ENCODE data around the gene CYP11A1.

Gene CYP11A1

DNA sequence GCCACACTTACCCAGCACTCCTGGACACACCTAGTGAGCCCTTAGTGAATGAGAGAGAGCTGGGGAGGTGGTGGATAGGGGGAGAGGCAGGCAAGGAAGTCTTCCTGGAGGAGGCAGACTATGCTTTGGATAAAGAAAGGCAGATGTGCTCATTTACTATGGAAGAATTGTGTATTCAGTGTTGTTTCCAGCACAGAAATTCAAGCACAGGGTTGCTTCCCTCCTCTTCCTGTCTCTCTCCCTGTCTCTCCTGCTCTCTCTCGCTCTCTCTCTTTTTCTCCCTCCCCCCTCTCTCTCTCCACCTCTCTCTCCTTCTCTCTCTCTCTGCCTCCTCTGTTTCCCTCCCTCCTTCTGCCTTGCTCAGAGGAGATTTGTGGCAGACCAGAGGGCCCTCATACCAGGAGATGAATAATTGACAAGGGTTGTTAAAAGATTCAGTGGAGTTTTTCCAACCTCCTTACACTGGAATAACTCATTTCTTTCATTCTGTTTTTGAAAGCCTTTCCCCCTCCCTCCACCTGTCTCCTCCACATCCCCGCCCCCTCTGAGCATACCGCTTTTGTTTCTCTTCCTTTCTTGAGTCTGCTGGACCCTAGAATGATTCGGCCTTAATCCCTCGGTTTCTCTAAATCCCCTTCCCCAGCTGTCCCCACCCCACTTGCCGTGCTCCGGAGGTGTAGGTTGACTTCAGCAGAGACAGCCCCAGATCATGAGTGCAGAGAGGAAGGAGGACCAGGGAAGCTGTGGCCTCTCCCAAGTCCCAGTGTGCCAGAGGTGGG lies 65.7 kb downstream of the CYP11A1 start:
- no peak for DNase-seq (ENCODE audit: low spot score)

DNA sequence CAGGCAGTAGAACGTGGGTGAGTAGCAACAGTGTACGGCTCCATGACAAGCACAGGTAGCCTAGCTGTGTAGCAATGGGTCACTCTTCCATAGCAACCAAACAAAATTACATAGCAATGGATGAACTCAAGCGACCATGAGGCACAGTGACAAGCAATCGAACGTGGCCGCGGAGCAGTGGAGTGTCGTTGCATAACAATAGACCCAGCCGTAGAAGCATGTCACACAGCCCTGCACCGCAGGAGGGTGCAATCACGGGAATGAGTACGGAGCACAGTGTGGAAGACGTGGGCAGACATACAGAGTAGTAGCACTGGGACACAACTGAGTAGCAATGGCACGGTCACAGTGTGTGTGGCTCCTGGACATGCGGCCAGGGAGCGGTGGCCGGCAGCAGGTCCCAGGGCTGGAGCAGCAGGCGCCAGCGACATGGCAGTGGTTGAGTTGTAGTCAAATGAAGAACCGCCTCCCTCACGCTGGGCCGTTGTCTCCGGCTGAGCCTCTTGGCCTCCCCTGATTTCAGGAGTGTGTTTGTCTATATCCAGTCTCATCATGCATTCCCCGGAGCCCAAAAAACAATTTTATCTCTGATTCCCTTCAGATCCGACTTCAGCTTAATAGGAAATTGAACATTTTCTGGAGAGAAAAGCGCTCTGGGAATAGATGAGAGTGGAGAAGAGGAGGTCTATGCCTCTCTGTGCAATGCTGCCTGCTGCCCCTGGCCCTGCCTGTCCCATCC lies 67.2 kb downstream of the CYP11A1 start:
- no peak for DNase-seq (ENCODE audit: low spot score)

DNA sequence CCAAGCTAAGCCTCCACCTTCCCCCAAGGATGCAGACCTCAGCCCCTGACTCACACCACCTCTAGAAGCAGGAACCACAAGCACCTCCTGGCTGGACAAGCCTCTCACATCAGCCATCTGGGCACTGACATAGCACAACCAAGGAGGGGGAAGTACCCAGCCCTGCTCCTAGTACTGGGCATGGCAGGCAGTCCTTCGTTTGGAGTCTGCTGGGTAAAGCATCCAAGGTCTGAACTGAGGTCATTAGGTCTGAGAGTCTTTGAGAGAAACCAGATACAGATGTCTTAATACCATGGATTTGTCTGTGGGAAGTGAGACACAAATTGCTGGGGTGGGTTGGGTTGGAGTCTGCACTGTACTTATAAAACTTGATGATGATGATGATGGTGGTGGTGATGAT lies 69.6 kb downstream of the CYP11A1 start:
- no peak for DNase-seq (ENCODE audit: low spot score)

DNA sequence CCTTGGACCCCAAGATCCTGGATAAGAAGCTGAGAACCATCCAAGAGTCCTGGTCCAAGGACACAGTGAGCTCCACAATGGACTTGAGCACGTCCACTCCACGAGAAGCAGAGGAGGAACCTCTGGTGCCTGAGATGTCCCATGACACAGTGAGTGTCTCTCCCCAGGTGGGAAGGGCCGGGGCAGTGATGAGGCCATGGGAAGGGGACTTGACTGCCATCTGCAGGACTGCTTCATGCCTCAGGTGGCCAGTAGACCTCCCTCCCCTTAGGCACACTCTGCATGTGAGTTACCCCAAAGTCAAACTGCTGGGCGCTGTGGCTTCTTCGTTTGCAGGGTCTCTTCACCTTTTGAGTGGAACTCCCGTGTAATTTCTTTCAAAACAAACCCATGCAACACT lies 71.6 kb downstream of the CYP11A1 start:
- no peak for DNase-seq (ENCODE audit: low spot score)

DNA sequence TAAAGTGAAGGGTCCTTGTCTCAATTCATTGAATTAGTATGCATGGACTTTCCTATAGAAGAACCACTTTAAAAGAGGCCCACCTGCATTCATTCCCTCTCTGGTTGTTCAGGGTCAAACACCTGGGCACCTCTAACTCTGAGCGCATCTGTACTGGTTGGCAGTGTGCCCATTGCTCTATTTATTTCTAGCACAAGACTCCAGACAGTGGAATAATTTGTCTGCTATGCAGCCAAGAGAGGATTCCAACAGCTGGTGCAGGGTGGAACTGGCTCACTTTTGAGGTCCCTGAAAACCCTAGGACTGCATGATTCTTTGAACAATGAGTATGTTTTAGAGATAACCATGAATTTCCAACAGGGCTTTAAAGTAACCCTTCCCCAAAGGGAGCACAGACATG lies 73.4 kb downstream of the CYP11A1 start:
- no peak for DNase-seq (ENCODE audit: low spot score)

DNA sequence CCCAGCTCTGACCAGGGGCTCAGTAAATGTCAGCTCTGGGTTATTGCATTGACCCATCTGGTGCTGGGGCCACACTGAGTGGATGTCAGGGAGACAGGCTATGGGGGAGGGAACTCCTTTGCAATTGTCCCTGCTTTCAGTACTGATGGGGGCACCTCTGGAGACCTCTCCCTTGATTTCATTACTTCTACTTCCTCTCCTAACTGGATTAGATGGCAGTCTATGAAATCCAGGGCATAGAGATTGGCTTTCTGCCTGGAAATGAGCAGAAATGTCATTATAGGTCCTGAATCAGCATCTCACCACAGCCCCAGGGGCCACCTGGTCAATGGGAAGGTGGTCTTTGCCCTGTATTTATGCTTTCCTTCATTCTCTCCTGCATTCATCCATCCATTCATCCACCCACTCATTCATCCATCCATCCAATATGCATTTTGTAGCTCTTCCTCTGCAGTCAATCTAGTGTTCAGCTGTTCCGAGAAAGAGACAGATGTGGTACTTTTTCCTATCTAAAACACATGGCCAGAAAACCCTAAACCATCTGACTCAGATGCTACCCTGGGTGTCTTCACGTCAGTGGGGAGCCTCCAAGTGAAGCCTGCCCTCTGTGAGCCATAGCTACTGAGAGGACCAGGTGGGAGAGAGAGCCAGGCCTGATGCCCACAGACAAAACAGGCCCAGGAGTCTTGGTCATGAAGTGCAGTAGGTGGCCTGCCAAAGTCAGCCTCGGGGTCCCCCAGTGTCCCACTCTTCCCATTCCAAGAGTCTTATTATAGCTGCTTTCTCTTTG lies 74.2 kb downstream of the CYP11A1 start:
- DNase-seq (ENCODE audit: low spot score), result no peak

DNA sequence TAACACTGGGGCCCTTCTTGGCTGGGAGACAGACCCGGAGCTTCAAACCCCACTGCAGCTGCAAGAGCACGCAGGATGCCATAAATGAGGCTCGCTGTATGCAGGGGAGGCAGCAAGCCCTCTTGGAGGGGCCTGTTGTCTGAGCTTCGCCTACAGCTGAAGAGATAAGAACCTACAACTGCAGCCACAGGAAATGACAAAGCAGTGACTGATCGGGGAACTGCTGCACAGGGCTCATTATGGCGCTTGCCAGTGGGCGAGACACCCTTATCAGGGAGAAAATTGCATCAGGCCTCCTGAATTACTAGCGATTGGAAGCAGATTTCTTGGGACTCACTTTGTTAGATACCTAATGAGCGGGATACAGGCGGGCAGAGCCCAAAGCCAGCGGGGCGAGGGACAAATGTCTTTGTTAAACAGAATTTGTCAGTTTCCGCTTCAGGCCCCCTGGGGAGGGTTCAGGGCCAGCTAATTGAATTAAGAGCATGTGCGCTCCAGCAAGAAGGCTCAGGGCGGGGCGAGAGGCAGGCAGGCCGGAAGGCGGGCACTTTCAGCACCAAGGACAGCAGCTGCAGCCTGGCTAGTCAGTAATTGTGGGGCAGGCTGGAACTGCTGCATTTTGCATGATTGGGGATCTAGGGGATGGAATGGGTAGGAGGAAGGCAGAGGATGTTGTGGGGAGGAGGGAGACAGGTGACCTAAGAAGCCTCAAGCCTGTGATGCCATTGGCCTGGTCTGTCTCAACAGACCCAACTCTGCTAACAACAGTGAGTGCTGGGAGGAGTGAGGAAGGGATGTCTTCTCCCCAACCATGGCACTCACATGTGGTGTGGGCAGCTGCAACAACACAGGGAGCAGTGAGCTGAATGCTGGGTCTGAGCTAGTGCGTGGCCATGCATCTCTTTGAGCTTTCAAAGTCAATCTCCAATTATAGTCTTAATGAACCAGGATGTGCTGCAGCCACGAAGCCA lies 76.1 kb downstream of the CYP11A1 start:
- DNase-seq (ENCODE audit: low spot score), result peak; percentile 31

DNA sequence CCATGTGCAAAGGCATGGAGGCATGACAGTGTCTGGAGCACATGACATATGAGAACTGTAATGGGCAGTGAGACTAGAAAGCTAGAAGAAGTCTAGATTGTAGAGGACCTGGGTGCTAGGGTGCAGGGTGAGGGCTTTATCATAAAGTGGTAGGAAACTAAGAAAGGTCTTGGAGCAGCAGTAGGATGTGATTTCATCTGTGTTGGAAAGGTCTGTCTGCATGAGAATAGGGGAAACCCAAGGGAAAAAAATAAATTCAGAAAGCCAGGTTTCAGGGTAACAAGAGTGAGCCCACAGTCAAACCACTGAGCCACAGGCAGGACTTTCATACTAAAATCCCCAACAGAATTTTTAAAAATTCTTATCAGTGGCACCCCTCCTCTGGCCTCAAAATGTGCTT lies 76.8 kb downstream of the CYP11A1 start:
- DNase-seq (ENCODE audit: low spot score), result no peak

DNA sequence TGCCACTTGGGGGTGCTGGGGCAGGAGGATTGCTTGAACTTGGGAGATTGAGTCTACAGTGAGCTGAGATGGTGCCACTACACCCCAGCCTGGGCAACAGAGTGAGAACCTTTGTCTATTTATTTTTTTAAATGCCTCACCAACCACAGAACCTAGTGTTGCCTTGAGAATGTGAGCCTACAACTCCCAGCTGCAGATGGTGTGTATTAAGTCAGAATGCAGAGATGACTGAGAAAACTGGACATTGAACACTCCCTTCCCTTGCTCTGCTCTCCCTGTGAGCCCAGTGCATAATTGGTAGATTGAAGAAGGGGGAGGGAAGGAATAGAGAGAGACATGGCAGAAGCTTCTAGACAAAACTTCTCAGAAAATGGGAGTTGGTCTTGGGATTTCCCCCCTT lies 77.8 kb downstream of the CYP11A1 start:
- no peak for DNase-seq (ENCODE audit: low spot score)

Measured in pons (tissue), 1 donor.